NCI-H1105 (cell line): ENCODE measurements around the gene MED23.
"Not testable (repeated sequence)": the region's sequence is repeated elsewhere in the genome, so short reads cannot be mapped to it uniquely, and the experiment has no call there.

Source experiments
- DNase-seq: peaks from one replicate; lab custom pipeline; 2025; lab: John Stamatoyannopoulos, UW

The MED23 gene

GRCh38 chr6:131574686-131575085, 53.4 kb downstream of the MED23 start:
- DNase-seq = no peak

DNA sequence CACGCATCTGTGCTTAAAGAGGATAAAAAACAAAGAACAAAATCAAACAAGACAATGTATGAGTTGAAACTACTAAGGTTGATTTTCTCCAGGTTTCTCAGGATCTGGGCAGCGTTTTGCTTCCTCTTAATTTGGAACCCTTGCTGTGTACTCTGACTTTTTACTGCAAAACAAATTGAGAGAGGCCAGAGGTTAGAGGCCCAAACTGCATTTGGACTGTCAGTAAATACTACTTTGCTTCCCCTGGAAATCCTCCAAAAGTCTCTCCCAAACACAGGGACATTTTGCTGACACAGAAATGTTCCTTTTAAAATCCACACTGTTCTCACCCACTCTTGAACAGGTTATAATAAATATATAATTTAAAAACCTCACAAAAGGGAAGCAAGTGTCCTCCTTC, 53.9 kb downstream of the MED23 start:
- no peak for DNase-seq

DNA sequence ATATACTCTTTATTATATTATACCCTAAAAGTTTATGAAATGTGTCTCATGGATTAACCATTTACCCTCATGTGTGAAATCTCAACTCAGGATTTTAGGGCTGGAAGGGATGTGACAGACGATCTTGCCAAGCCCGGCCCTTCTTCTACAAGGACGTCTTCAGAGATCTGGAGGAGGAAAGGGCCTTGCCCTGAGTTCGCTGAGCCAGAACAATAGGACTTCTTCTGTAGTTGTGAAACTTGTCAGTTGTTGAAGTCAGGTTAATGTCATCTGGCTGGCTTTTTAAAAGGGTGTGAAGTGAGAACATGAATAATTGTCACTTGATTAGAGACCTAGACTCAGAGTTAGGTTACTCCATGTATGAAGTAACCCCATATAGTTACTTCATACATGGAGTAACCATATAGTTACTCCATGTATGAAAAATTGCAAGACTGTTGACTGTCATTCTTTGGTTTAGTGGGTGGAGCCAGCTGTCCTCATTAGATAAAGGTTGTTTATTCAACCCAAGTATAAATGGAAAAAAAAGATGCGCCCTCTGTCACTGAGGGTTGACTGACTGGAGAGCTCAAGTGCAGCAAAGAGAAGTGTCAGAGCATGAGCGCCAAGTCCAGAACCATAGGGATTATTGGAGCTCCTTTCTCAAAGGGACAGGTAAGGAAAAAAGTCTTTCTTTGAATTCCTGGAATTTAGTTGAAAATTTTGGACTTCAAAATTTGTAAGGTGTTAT, 55.2 kb downstream of the MED23 start, which contains the start of gene ARG1:
Gene ARG1 (plus strand): TSS at position 541 of the 730 bp plus-strand sequence. CDS start 57 bp downstream, at position 598.
- DNase-seq = no peak

DNA sequence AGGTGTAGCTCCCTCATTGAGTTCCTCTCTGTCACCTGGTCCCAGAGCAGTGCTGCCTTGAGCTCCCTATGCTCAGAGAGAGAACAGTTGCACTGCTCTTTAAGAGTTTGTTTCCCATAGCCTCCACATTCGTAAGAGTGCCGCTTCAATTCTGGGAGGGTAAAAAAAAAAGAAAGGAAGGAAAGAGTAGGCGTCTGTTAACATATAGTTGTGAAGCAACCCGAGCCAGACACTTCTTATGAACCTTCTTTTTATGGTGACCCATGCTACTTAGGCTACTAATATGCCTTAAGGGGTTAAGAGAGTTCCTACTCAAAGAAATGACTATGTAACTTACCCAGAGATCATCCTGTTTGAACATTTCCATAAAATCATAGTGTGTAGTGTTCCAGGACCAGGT, 59.3 kb downstream of the MED23 start:
- no peak for DNase-seq

GRCh38 chr6:131565056-131565455, 63.0 kb downstream of the MED23 start:
- no peak for DNase-seq

DNA sequence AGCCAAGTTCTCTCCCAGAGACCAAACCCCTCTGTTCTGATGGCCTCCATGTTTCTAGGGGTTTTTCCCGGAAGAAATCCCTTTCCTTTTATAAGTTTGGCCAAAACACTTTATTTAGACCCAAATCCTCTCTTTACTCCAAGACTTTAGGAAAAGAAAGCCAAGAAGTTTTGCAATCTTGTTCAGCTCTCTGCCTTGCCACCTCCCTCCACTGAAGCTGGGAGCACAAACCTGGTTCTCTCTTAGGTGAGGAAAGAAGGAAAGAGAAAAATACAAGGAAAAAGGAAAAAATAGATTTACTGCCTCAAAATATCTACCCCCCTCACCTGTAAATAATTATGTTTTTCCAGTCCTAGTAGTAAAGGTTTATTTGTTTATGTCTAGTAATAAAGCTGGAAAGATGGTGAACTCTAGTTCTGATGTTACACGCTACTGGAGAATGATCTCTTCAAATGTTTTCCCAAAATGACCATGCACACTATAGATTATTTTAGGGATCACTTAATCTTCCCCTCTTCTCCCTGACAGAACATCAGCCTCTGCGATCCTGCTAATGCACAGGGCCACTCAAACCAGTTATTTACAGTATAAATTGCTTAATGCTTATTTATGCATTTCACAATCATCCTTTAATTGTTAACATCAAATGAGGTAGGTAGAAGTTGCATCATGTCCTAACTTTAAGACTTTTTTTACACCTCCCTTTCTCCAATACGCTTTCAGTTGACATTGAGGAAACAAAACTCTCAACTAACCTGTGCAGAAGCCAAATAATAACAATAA, 65.9 kb downstream of the MED23 start:
- no peak for DNase-seq

DNA sequence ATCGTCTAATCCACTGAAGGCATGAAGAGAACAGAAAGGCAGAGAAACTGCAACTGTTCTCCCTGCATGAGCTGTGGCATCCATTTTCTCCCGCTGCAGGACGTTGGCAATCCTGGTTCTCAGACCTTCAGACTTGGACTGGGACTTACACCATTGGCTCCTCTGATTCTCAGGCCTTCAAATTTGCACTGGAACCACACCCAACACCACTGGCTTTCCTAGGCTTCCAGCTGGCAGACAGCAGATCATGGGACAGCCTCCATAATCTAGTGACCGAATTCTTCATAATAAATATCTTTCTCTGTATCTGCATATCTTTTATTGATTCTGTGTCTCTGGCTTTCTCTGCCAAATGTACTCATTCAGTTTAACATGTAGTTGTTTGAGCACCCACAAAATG, 69.1 kb downstream of the MED23 start:
- no peak for DNase-seq

DNA sequence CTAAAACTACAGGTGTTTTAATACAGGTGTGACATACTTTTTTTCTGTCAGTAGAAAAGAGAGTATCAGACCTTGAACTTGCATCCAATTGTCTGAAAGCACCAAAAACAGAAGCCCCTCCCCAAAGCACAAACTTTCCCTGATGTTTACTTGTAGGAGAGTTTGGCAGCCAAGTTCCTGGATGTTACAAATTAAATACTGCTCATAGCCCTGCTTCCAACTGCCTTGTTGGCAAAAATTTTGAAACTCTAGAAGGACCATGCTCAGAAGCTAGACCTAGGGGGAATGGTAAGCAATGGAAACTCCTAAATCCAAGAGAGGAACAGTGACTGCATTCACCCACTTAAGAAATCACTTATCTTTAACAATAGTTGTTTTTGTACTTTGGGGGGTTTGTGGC, 72.0 kb downstream of the MED23 start:
- no peak for DNase-seq

DNA sequence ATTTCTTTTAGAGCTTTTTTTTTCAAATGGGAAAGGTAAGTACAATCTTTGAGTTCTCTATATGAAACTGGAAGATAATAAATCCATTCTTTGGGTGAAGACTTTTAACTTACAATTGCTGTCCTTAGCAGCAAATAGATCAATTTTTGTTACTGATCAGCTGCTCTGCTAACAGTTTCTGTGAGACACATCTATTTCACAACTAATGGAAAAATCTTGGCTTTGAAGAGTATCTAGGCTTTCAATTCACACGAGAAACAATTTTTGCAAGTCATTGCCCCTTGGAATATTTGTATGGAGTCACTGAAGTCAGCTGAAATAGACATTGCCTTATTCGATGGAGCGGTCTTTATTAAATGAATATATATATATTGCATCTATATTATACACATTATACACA, 75.5 kb downstream of the MED23 start:
- DNase-seq = no peak

GRCh38 chr6:131551902-131552301, 76.1 kb downstream of the MED23 start:
- DNase-seq = no peak

- DNase-seq = no peak
Observed at GRCh38 chr6:131549811-131550210, 78.2 kb downstream of the MED23 start.

GRCh38 chr6:131548441-131548840, 79.6 kb downstream of the MED23 start:
- DNase-seq = no peak

DNA sequence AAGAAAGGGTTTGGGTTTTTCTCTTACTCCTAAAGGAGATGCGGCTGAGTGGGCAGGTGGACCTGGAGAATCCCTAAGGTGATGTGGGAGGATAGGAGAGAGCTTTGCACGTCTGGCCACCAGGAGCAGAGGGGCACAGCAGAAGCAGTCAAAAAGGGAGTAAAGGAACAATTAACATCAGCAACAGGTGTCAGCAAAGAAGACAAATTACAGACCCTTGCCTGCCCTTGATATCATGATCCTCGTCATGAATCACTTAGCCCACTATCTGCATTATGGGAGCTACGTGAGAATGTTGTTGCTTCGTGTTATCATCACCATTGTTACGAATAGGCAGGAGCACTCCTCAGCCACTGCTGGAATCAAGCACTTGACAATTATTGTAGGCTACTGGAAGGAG, 80.6 kb downstream of the MED23 start:
- DNase-seq = no peak

GRCh38 chr6:131545317-131545716, 82.7 kb downstream of the MED23 start:
- DNase-seq = no peak

DNA sequence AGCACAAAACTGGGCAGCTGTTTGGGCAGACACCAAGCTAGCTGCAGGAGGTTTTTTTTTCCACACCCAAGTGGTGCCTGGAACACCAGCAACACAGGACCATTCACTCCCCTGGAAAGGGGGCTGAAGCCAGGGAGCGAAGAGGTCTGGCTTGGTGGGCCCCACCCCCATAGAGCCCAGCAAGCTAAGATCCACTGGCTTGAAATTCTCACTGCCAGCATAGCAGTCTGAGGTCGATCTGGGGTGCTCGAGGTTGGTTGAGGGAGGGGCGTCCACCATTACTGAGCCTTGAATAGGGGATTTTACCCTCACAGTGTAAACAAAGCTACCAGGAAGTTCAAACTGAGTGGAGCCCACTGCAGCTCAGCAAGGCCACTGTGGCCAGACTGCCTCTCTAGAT, 89.4 kb downstream of the MED23 start:
- DNase-seq = not testable (repeated sequence)

GRCh38 chr6:131532580-131533039, 95.4 kb downstream of the MED23 start:
- no peak for DNase-seq

DNA sequence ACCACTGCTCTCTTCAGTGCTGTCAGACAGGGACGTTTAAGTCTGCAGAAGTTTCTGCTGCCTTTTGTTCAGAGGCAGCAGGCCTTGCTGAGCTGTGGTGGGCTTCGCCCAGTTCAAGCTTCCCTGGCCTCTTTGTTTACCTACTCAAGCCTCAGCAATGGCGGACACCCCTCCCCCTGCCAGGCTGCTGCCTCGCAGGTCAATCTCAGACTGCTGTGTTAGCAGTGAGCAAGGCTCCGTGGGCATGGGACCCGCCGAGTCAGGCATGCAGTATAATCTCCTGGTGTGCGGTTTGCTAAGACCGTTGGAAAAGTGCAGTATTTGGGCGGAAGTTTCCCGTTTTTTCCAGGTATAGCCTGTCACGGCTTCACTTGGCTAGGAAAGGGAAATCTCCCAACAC, 96.4 kb downstream of the MED23 start:
- not testable (repeated sequence) for DNase-seq

DNA sequence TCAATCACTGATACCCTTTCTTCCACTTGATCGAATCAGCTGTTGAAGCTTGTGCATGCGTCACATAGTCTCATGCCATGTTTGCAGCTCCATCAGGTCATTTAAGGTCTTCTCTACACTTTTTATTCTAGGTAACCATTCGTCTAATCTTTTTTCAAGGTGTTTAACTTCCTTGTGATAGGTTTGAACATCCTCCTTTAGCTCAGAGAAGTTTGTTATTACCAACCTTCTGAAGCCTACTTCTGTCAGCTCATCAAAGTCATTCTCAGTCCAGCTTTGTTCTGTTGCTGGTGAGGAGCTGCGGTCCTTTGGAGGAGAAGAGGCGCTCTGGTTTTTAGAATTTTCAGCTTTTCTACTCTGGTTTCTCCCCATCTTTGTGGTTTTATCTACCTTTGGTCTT, 97.1 kb downstream of the MED23 start:
- not testable (repeated sequence) for DNase-seq

DNA sequence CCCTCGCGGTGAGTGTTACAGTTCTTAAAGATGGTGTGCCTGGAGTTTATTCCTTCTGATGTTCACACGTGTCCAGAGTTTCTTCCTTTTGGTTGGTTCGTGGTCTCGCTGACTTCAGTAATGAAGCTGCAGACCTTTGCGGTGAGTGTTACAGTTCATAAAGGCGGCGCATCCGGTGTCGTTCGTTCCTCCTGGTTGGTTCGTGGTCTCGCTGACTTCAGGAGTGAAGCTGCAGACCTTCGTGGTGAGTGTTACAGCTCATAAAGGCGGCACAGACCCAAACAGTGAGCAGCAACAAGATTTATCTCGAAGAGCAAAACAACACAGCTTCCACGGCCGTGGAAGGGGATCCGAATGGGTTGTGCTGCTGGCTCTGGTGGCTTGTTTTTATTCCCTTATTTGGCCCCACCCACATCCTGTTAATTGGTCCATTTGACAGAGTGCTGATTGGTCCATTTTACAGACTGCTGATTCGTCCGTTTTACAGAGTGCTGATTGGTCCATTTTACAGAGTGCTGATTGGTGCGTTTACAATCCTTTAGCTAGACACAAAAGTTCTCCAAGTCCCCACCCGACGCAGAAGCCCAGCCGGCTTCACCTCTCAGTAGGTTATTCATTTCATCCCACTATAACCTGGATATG, 103.2 kb downstream of the MED23 start:
- DNase-seq = no peak

GRCh38 chr6:131523988-131524673, 103.9 kb downstream of the MED23 start:
- no peak for DNase-seq
